ENCODE data around the gene SEC24B. TPM values are rescaled to one million over a fixed set of nuclear protein-coding genes. Genes with fewer than 3 reads are reported as not detected.
"Not testable (repeated sequence)": the region's sequence is repeated elsewhere in the genome, so short reads cannot be mapped to it uniquely, and the experiment has no call there.

SEC24B gene
- total RNA-seq, 1 donor from 2014 or later = 24.1 TPM

- Histone ChIP-seq H3K36me3 (ENCODE audit: control insufficient read depth, insufficient read depth, low read length) (no peaks in the 10 kb centered on the region), H3K4me3 (ENCODE audit: low read depth, low read length) (no peak overlapping the region), H3K27me3 (ENCODE audit: control insufficient read depth, insufficient read depth, low read length) (no peaks in the 10 kb centered on the region)
- TF ChIP-seq CTCF (IDR thresholded peaks at IDR 0.05; ENCODE audit: insufficient read depth, low read length, poor library complexity, severe bottlenecking) = no peak
- DNase-seq (ENCODE audit: low read depth) = no peak
Observed at GRCh38 chr4:109444182-109444844, 10.7 kb downstream of the SEC24B start.

GRCh38 chr4:109447278-109447677 lies 13.7 kb downstream of the SEC24B start:
- TF ChIP-seq CTCF (IDR thresholded peaks at IDR 0.05; ENCODE audit: insufficient read depth, low read length, poor library complexity, severe bottlenecking) = no peak
- H3K36me3 ChIP-seq (ENCODE audit: control insufficient read depth, insufficient read depth, low read length) = no peaks in the 10 kb centered on the region
- no peak for DNase-seq (ENCODE audit: low read depth)
- H3K4me3 ChIP-seq (ENCODE audit: low read depth, low read length) = no peak overlapping the region
- no peaks in the 10 kb centered on the region for H3K27me3 ChIP-seq (ENCODE audit: control insufficient read depth, insufficient read depth, low read length)

GRCh38 chr4:109451544-109452273 lies 18.1 kb downstream of the SEC24B start:
- DNase-seq (ENCODE audit: low read depth) = no peak
- Histone ChIP-seq H3K27me3 (ENCODE audit: control insufficient read depth, insufficient read depth, low read length) (no peaks in the 10 kb centered on the region), H3K36me3 (ENCODE audit: control insufficient read depth, insufficient read depth, low read length) (no peaks in the 10 kb centered on the region), H3K4me3 (ENCODE audit: low read depth, low read length) (no peak overlapping the region)
- TF ChIP-seq CTCF (IDR thresholded peaks at IDR 0.05; ENCODE audit: insufficient read depth, low read length, poor library complexity, severe bottlenecking) = no peak

DNA sequence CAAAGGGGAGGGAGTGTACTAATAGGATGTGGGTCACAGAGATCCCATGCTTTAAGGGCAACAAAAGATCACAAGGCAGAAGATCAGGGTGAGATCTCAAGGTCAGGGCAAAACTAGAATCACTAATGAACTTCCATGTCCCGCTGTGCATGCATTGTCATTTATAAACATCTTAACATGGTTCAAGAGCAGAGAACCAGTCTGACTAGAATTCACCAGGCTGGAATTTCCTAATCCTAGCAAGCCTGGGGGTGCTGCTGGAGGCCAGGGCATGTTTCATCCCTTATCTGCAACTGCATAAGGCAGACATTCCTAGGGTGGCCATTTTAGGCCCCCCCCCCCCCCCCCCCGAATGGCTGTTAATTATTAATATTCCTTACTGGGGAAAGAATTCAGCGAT lies 19.5 kb downstream of the SEC24B start:
- not testable (repeated sequence) for DNase-seq (ENCODE audit: low read depth); H3K27me3 ChIP-seq (ENCODE audit: control insufficient read depth, insufficient read depth, low read length); H3K36me3 ChIP-seq (ENCODE audit: control insufficient read depth, insufficient read depth, low read length); H3K4me3 ChIP-seq (ENCODE audit: low read depth, low read length)

GRCh38 chr4:109462297-109462696 lies 28.7 kb downstream of the SEC24B start:
- no peak for TF ChIP-seq CTCF (IDR thresholded peaks at IDR 0.05; ENCODE audit: insufficient read depth, low read length, poor library complexity, severe bottlenecking)
- Histone ChIP-seq H3K27me3 (ENCODE audit: control insufficient read depth, insufficient read depth, low read length) (no peaks in the 10 kb centered on the region), H3K4me3 (ENCODE audit: low read depth, low read length) (no peak overlapping the region), H3K36me3 (ENCODE audit: control insufficient read depth, insufficient read depth, low read length) (no peaks in the 10 kb centered on the region)
- no peak for DNase-seq (ENCODE audit: low read depth)

- no peak for DNase-seq (ENCODE audit: low read depth)
- H3K36me3 ChIP-seq (ENCODE audit: control insufficient read depth, insufficient read depth, low read length) = no peaks in the 10 kb centered on the region
- no peak for TF ChIP-seq CTCF (IDR thresholded peaks at IDR 0.05; ENCODE audit: insufficient read depth, low read length, poor library complexity, severe bottlenecking)
- no peaks in the 10 kb centered on the region for H3K27me3 ChIP-seq (ENCODE audit: control insufficient read depth, insufficient read depth, low read length)
- H3K4me3 ChIP-seq (ENCODE audit: low read depth, low read length) = no peak overlapping the region
Observed at GRCh38 chr4:109462802-109463201, 29.2 kb downstream of the SEC24B start.

Measured in kidney epithelial cell (primary cell).